Smooth muscle cell (in vitro differentiated cells): ENCODE measurements around the gene COX7A2L. TPM values are rescaled to one million over a fixed set of nuclear protein-coding genes. Genes with fewer than 3 reads are reported as not detected.

Source experiments
- DNase-seq: peaks from one replicate; lab custom pipeline; 2025; ENCODE audit not compliant: unreplicated experiment; lab: John Stamatoyannopoulos, UW
- H2AFZ ChIP-seq: fragments of 200-600 bp; sonication (generic); 2 replicates; pipeline ENCODE4 v1.6.0; 2016; ENCODE audit warnings: antibody characterized with exemption, low read depth, mild to moderate bottlenecking
- H3F3A ChIP-seq: fragments of 200-600 bp; sonication (generic); 2 replicates; pipeline ENCODE4 v1.6.0; 2017; ENCODE audit warnings: antibody characterized with exemption, low read depth
- H3K27ac ChIP-seq: fragments of 200-600 bp; sonication (generic); 2 replicates; pipeline ENCODE4 v1.5.1; 2016; ENCODE audit warnings: low read depth, mild to moderate bottlenecking
- H3K27me3 ChIP-seq: fragments of 200-600 bp; sonication (generic); 2 replicates; pipeline ENCODE4 v1.6.1; 2016; ENCODE audit warnings: low read depth, mild to moderate bottlenecking
- H3K36me3 ChIP-seq: fragments of 200-600 bp; sonication (generic); 2 replicates; pipeline ENCODE4 v1.5.1; 2016; ENCODE audit warnings: low read depth
- H3K4me1 ChIP-seq: fragments of 200-600 bp; sonication (generic); 2 replicates; pipeline ENCODE4 v1.5.1; 2016; ENCODE audit warnings: low read depth
- H3K4me2 ChIP-seq: fragments of 200-600 bp; sonication (generic); 2 replicates; pipeline ENCODE4 v1.6.0; 2016; ENCODE audit warnings: mild to moderate bottlenecking
- H3K4me3 ChIP-seq: fragments of 200-600 bp; sonication (generic); 2 replicates; pipeline ENCODE4 v1.5.1; 2016; ENCODE audit warnings: mild to moderate bottlenecking
- H3K79me2 ChIP-seq: fragments of 200-600 bp; sonication (generic); 2 replicates; pipeline ENCODE4 v1.6.0; 2016; ENCODE audit warnings: low read depth, mild to moderate bottlenecking
- H3K9ac ChIP-seq: fragments of 200-600 bp; sonication (generic); 2 replicates; pipeline ENCODE4 v1.6.0; 2016; ENCODE audit warnings: low read depth
- H3K9me3 ChIP-seq: fragments of 200-600 bp; sonication (generic); replicated peaks from 2 replicates; pipeline ENCODE4 v1.5.1; 2016; ENCODE audit warnings: low read depth
- H4K20me1 ChIP-seq: fragments of 200-600 bp; sonication (generic); 2 replicates; pipeline ENCODE4 v1.6.0; 2016; ENCODE audit warnings: low read depth
- WGBS: methylation state at CpG from one replicate; pipeline ENCODE4 v1.1.7; 2016; ENCODE audit warnings: low lambda C conversion rate; 5-methylcytosine and 5-hydroxymethylcytosine counted together
- polyA plus RNA-seq: library from polyadenylated mRNA; unstranded; fragments of >200 nt; fragmentation: Nextera tagmentation; extraction: Ambion mirVana; gene quantifications from 2 replicates; pipeline ENCODE4 v1.2.1, GENCODE V29; 2016
- total RNA-seq: library from RNA; depleted of rRNA; stranded (reverse); fragments of >200 nt; gene quantifications from 2 replicates; pipeline ENCODE4 v1.2.3, GENCODE V29; 2014
- TF ChIP-seq, protein P1 (sequence below): fragments of 200-600 bp; sonication (generic); IDR thresholded peaks from 2 replicates; pipeline ENCODE4 v1.5.1; 2017; ENCODE audit warnings: borderline replicate concordance, mild to moderate bottlenecking, antibody characterized with exemption; ENCODE audit not compliant: insufficient read depth, poor library complexity, severe bottlenecking

COX7A2L gene
- total and polyA plus RNA-seq, 2 experiments from 2014 or later: 93.3 to 145 TPM

DNA sequence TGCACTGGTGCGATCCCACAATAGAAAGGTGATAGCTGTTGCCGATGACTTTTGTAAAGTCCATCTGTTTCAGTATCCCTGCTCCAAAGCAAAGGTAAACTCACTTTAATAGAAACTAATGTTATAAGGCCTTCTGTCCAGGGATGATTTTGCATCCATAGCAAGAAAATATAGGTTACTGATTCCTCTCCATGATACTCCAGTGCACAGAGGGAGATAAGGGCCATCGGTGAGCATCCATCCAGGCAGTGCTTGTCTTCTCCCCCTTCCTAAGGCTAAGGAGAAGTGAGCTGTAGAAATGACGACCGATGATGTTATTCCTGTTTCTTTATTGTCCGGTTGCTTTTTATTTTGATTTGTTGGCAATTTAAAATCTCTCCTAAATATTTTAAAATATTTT, 32.1 kb downstream of the COX7A2L start:
- H3K4me3 ChIP-seq: no peak overlapping the region
- H3K9me3 ChIP-seq: no peaks in the 10 kb centered on the region
- no peak overlapping the region for H3K9ac ChIP-seq
- TF ChIP-seq, protein P1, sequence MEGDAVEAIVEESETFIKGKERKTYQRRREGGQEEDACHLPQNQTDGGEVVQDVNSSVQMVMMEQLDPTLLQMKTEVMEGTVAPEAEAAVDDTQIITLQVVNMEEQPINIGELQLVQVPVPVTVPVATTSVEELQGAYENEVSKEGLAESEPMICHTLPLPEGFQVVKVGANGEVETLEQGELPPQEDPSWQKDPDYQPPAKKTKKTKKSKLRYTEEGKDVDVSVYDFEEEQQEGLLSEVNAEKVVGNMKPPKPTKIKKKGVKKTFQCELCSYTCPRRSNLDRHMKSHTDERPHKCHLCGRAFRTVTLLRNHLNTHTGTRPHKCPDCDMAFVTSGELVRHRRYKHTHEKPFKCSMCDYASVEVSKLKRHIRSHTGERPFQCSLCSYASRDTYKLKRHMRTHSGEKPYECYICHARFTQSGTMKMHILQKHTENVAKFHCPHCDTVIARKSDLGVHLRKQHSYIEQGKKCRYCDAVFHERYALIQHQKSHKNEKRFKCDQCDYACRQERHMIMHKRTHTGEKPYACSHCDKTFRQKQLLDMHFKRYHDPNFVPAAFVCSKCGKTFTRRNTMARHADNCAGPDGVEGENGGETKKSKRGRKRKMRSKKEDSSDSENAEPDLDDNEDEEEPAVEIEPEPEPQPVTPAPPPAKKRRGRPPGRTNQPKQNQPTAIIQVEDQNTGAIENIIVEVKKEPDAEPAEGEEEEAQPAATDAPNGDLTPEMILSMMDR: no peak
- H3K4me2 ChIP-seq: no peak overlapping the region
- 98% methylated on average over 6 of the region's 6 CpGs for WGBS
- no peaks in the 10 kb centered on the region for H3K79me2 ChIP-seq
- peaks cover 10% of the 10 kb centered on the region for H3K36me3 ChIP-seq
- no peaks in the 10 kb centered on the region for H3F3A ChIP-seq
- no peaks in the 10 kb centered on the region for H4K20me1 ChIP-seq
- no peak overlapping the region for H3K27ac ChIP-seq
- H3K27me3 ChIP-seq: no peaks in the 10 kb centered on the region
- no peak overlapping the region for H2AFZ ChIP-seq
- no peaks in the 10 kb centered on the region for H3K4me1 ChIP-seq
- no peak for DNase-seq

DNA sequence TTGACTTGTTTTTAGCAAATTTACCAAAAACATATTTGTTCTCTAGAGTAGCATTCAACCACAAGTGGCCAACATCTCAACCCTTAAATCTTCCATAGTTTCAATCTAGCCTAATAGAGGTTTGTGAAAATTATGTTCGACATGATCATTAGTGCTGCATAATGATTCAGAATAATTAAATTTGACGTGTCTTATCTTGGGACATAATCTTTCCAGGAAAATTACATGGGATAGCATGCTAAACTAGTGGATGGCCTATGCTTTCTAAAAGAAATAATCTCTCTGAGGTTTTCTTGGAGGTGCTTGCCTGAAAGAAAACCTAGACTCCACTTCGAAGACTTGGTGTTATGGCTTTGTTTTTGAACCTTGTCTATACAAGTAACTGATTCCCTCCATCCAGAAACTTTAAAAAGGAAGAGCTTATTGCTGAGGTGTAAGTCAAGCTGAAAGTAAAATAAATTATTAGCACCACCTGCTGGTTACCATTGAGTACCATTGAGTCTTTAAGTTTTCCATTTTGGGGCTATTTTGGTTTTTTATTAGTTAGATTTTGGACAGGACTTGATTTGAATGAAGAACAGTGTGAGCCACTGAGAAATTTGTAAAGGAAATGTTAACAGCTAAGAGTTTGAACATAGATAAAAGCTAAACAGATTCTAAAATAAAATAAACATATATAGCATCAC, 32.7 kb downstream of the COX7A2L start:
- H3K36me3 ChIP-seq: peaks cover 10% of the 10 kb centered on the region
- no peak for DNase-seq

DNA sequence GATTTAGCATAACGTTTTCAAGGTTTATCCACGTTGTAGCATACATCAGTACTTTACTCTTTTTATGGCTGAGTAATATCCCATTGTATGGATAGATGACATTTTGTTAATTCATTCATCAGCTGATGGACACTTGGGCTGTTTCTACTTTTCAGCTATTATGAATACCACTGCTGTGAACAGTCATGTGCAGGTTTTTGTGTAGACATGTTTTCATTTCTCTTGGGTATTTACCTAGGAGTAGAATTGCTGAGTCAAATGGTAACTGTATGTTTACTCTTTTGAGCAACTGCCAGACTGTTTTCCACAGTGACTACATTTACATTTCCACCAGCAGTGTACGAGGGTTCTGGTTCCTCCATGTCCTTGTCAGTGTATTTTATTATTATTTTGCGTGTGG, 33.9 kb downstream of the COX7A2L start:
- H3K27me3 ChIP-seq: no peaks in the 10 kb centered on the region
- H4K20me1 ChIP-seq: no peaks in the 10 kb centered on the region
- peaks cover 3% of the 10 kb centered on the region for H3K36me3 ChIP-seq
- DNase-seq: no peak
- no peak overlapping the region for H3K4me2 ChIP-seq
- H3K9ac ChIP-seq: no peak overlapping the region
- no peaks in the 10 kb centered on the region for H3K79me2 ChIP-seq
- no peaks in the 10 kb centered on the region for H3F3A ChIP-seq
- no peak overlapping the region for H2AFZ ChIP-seq
- H3K4me3 ChIP-seq: no peak overlapping the region
- TF ChIP-seq, protein P1: no peak
- 98% methylated on average over 4 of the region's 4 CpGs for WGBS
- no peaks in the 10 kb centered on the region for H3K4me1 ChIP-seq
- no peak overlapping the region for H3K27ac ChIP-seq
- H3K9me3 ChIP-seq: no peaks in the 10 kb centered on the region

More for the DNA sequence above, 32.7 kb downstream of the COX7A2L start:
- Histone ChIP-seq H3K4me3 (no peak overlapping the region), H3K27me3 (no peaks in the 10 kb centered on the region), H3K4me1 (no peaks in the 10 kb centered on the region), H3K4me2 (no peak overlapping the region), H3K9me3 (no peaks in the 10 kb centered on the region), H3K27ac (no peak overlapping the region), H2AFZ (no peak overlapping the region), H3K79me2 (no peaks in the 10 kb centered on the region), H3K9ac (no peak overlapping the region), H3F3A (no peaks in the 10 kb centered on the region), H4K20me1 (no peaks in the 10 kb centered on the region)
- TF ChIP-seq, protein P1: peak; percentile 56
- WGBS: 82% methylated on average over 3 of the region's 3 CpGs

DNA sequence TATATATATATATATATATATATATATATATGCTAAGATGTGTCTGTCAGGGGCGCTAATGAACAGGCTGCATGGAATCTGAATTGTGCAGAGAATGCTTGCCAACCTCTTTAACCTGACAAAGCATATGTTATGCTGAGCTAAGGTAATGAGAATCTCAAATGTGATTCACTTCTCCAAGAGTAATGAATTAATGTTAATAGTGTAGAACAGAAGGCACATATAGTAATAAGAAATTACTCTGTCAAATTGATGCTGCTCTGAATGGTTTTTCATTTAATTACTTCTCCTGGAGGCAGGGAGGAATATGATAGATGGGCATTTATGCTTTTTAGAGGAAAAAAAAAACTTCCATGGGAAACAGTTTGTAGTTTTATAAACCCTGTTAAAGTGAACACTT, 35.4 kb downstream of the COX7A2L start:
- H3F3A ChIP-seq: no peaks in the 10 kb centered on the region
- no peaks in the 10 kb centered on the region for H3K27me3 ChIP-seq
- no peaks in the 10 kb centered on the region for H3K4me1 ChIP-seq
- H2AFZ ChIP-seq: no peak overlapping the region
- no peak overlapping the region for H3K4me2 ChIP-seq
- H3K9me3 ChIP-seq: no peaks in the 10 kb centered on the region
- no peak overlapping the region for H3K4me3 ChIP-seq
- WGBS: 100% methylated on average over 1 of the region's 1 CpG
- no peak for DNase-seq
- no peaks in the 10 kb centered on the region for H4K20me1 ChIP-seq
- no peak overlapping the region for H3K27ac ChIP-seq
- TF ChIP-seq, protein P1: no peak
- H3K36me3 ChIP-seq: no peaks in the 10 kb centered on the region
- H3K9ac ChIP-seq: no peak overlapping the region
- H3K79me2 ChIP-seq: no peaks in the 10 kb centered on the region
